ENCODE results near the gene CD96. TPM values are rescaled to one million over a fixed set of nuclear protein-coding genes. Genes with fewer than 3 reads are reported as not detected.

The CD96 gene
- total and polyA plus RNA-seq, 2 experiments from 2014 or later: 0.60 to 2.0 TPM

- no peaks in the 10 kb centered on the region for H3K36me3 ChIP-seq (replicated peaks; ENCODE audit: insufficient read depth, low read depth)
- WGBS (ENCODE audit: low lambda C conversion rate, missing lambda C conversion rate): 57% methylated on average over 3 of the region's 3 CpGs
- no peak overlapping the region for H3K4me3 ChIP-seq
- no peaks in the 10 kb centered on the region for H3K79me2 ChIP-seq
- no peak overlapping the region for H3K4me2 ChIP-seq
- no peaks in the 10 kb centered on the region for H3K9me2 ChIP-seq (replicated peaks; ENCODE audit: insufficient read depth)
- H3K27ac ChIP-seq: peak overlapping the region; percentile 72
- H2AFZ ChIP-seq: no peak overlapping the region
- H3K27me3 ChIP-seq: no peaks in the 10 kb centered on the region
- TF ChIP-seq CTCF (IDR thresholded peaks at IDR 0.05; ENCODE audit: poor library complexity) (no peak), EZH2phosphoT487 (IDR thresholded peaks at IDR 0.05; ENCODE audit: low read depth, severe bottlenecking, unreplicated experiment) (peak; percentile 29), EZH2 (IDR thresholded peaks at IDR 0.05; ENCODE audit: borderline replicate concordance) (no peak)
- H3K4me1 ChIP-seq (ENCODE audit: insufficient read depth): peaks cover 12% of the 10 kb centered on the region
- H4K20me1 ChIP-seq (ENCODE audit: insufficient read depth, poor library complexity, severe bottlenecking): no peaks in the 10 kb centered on the region
- peak; percentile 28 for DNase-seq (ENCODE audit: low spot score)
- H3K9me3 ChIP-seq (ENCODE audit: low read depth): no peaks in the 10 kb centered on the region
Observed at GRCh38 chr3:111648991-111649579, 107.1 kb downstream of the CD96 start.

DNA sequence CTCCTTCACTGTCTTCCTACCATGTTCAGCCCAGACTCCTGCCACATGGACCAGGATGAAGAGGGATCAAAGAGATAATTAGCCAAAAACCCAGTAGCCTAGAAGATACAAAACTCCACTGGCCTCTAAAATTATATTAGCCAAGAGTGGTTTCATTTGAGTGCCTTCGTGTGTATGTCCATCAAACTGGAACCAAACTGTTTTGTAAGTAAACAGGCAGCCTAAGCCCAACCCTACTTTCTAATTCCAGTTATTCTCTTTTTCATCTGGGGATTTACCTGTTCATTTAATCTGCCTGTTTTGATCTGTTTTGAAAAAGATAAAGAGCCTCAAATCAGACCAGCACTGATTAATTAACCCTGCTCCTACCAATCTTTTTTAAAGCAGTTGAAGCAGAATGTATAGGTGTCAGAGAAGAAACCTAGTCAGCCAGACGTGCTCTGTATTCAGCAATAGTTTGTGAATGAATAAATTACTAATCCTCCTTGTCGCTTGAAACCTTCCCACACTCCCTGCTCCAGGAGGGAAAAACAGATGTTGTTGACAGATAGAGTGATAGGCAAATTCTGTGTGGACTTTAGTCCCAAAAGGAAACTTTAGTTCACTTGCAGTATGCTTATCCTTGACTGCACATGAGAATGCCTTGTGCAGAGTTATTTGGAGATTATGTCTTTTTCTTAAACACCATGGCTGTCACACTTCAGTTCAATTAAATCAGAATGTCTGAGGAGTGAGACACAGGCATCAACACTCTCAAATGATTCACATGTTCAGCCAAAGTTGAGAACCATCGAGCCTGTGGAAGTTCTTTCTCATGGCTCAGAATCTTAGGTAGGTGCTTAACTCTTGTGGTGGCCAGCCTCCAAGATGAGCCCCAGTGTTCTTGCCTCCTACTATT lies 108.6 kb downstream of the CD96 start:
- 51% methylated on average over 4 of the region's 4 CpGs for WGBS (ENCODE audit: low lambda C conversion rate, missing lambda C conversion rate)
- no peak overlapping the region for H2AFZ ChIP-seq
- no peaks in the 10 kb centered on the region for H3K9me2 ChIP-seq (replicated peaks; ENCODE audit: insufficient read depth)
- H3K9me3 ChIP-seq (ENCODE audit: low read depth): no peaks in the 10 kb centered on the region
- no peak overlapping the region for H3K4me2 ChIP-seq
- peak overlapping the region; percentile 72 for H3K27ac ChIP-seq
- DNase-seq (ENCODE audit: low spot score): peak; percentile 21
- no peaks in the 10 kb centered on the region for H3K79me2 ChIP-seq
- no peaks in the 10 kb centered on the region for H3K27me3 ChIP-seq
- TF ChIP-seq EZH2phosphoT487 (IDR thresholded peaks at IDR 0.05; ENCODE audit: low read depth, severe bottlenecking, unreplicated experiment) (no peak), EZH2 (IDR thresholded peaks at IDR 0.05; ENCODE audit: borderline replicate concordance) (no peak), CTCF (IDR thresholded peaks at IDR 0.05; ENCODE audit: poor library complexity) (no peak)
- no peaks in the 10 kb centered on the region for H4K20me1 ChIP-seq (ENCODE audit: insufficient read depth, poor library complexity, severe bottlenecking)
- H3K36me3 ChIP-seq (replicated peaks; ENCODE audit: insufficient read depth, low read depth): no peaks in the 10 kb centered on the region
- H3K4me1 ChIP-seq (ENCODE audit: insufficient read depth): peaks cover 12% of the 10 kb centered on the region
- H3K4me3 ChIP-seq: no peak overlapping the region

- H3K79me2 ChIP-seq: no peaks in the 10 kb centered on the region
- no peak for DNase-seq (ENCODE audit: low spot score)
- no peak overlapping the region for H3K27ac ChIP-seq
- H3K4me2 ChIP-seq: no peak overlapping the region
- no peaks in the 10 kb centered on the region for H4K20me1 ChIP-seq (ENCODE audit: insufficient read depth, poor library complexity, severe bottlenecking)
- no peaks in the 10 kb centered on the region for H3K9me3 ChIP-seq (ENCODE audit: low read depth)
- TF ChIP-seq CTCF (IDR thresholded peaks at IDR 0.05; ENCODE audit: poor library complexity): no peak
- no peaks in the 10 kb centered on the region for H3K36me3 ChIP-seq (replicated peaks; ENCODE audit: insufficient read depth, low read depth)
- 67% methylated on average over 6 of the region's 6 CpGs for WGBS (ENCODE audit: low lambda C conversion rate, missing lambda C conversion rate)
- peaks cover 12% of the 10 kb centered on the region for H3K4me1 ChIP-seq (ENCODE audit: insufficient read depth)
- H3K4me3 ChIP-seq: no peak overlapping the region
- H3K9me2 ChIP-seq (replicated peaks; ENCODE audit: insufficient read depth): no peaks in the 10 kb centered on the region
- H2AFZ ChIP-seq: no peak overlapping the region
- no peaks in the 10 kb centered on the region for H3K27me3 ChIP-seq
Observed at GRCh38 chr3:111652492-111653180, 110.6 kb downstream of the CD96 start.

Data from hepatocyte (in vitro differentiated cells).